Hepatocyte (in vitro differentiated cells): ENCODE measurements around the gene CHST11. TPM values are rescaled to one million over a fixed set of nuclear protein-coding genes. Genes with fewer than 3 reads are reported as not detected.

Experiments
- DNase-seq: peaks from one replicate; pipeline ENCODE4 v3.0.0-alpha.2; 2016; ENCODE audit warnings: low spot score
- H2AFZ ChIP-seq: fragments of 200-600 bp; sonication (generic); 2 replicates; pipeline ENCODE4 v1.6.0; 2016; ENCODE audit warnings: antibody characterized with exemption, mild to moderate bottlenecking
- H3K27ac ChIP-seq: fragments of 200-600 bp; sonication (generic); 2 replicates; pipeline ENCODE4 v1.5.1; 2016; ENCODE audit warnings: mild to moderate bottlenecking
- H3K27me3 ChIP-seq: fragments of 200-600 bp; sonication (generic); 2 replicates; pipeline ENCODE4 v1.6.1; 2016
- H3K36me3 ChIP-seq: fragments of 200-600 bp; sonication (generic); replicated peaks from 2 replicates; pipeline ENCODE4 v1.5.1; 2016; ENCODE audit warnings: low read depth; ENCODE audit not compliant: insufficient read depth
- H3K4me1 ChIP-seq: fragments of 200-600 bp; sonication (generic); 2 replicates; pipeline ENCODE4 v1.5.1; 2016; ENCODE audit warnings: mild to moderate bottlenecking, moderate library complexity; ENCODE audit not compliant: insufficient read depth
- H3K4me2 ChIP-seq: fragments of 200-600 bp; sonication (generic); 2 replicates; pipeline ENCODE4 v1.6.0; 2016
- H3K4me3 ChIP-seq: fragments of 200-600 bp; sonication (generic); 2 replicates; pipeline ENCODE4 v1.5.1; 2016; ENCODE audit warnings: mild to moderate bottlenecking
- H3K79me2 ChIP-seq: fragments of 200-600 bp; sonication (generic); 2 replicates; pipeline ENCODE4 v1.6.0; 2017; ENCODE audit warnings: mild to moderate bottlenecking
- H3K9me2 ChIP-seq: fragments of 200-600 bp; sonication (generic); replicated peaks from 2 replicates; pipeline ENCODE4 v1.6.0; 2017; ENCODE audit warnings: mild to moderate bottlenecking; ENCODE audit not compliant: insufficient read depth
- H3K9me3 ChIP-seq: fragments of 200-600 bp; sonication (generic); 2 replicates; pipeline ENCODE4 v1.5.1; 2016; ENCODE audit warnings: low read depth, mild to moderate bottlenecking
- H4K20me1 ChIP-seq: fragments of 200-600 bp; sonication (generic); 2 replicates; pipeline ENCODE4 v1.6.0; 2016; ENCODE audit warnings: mild to moderate bottlenecking; ENCODE audit not compliant: insufficient read depth, poor library complexity, severe bottlenecking
- CTCF ChIP-seq: fragments of 200-600 bp; sonication (generic); IDR thresholded peaks from 2 replicates; pipeline ENCODE4 v1.5.1; 2016; ENCODE audit warnings: antibody characterized with exemption, mild to moderate bottlenecking; ENCODE audit not compliant: poor library complexity
- EZH2 ChIP-seq: fragments of 200-600 bp; sonication (generic); IDR thresholded peaks from 2 replicates; pipeline ENCODE4 v1.6.1; 2016; ENCODE audit warnings: antibody characterized with exemption, mild to moderate bottlenecking, borderline replicate concordance
- EZH2phosphoT487 ChIP-seq: fragments of 200-600 bp; sonication (generic); IDR thresholded peaks from one replicate; pipeline ENCODE4 v1.6.1; 2018; ENCODE audit warnings: antibody characterized with exemption, mild to moderate bottlenecking, low read depth, moderate library complexity; ENCODE audit not compliant: unreplicated experiment, severe bottlenecking
- WGBS: methylation state at CpG from one replicate; pipeline ENCODE4 v1.1.6; 2016; ENCODE audit warnings: low lambda C conversion rate; ENCODE audit errors: missing lambda C conversion rate; 5-methylcytosine and 5-hydroxymethylcytosine counted together
- polyA plus RNA-seq: library from polyadenylated mRNA; unstranded; fragments of >200 nt; fragmentation: Nextera tagmentation; extraction: Ambion mirVana; gene quantifications from 2 replicates; pipeline ENCODE4 v1.2.1, GENCODE V29; 2016
- total RNA-seq: library from RNA; depleted of rRNA; stranded (reverse); fragments of >200 nt; gene quantifications from 2 replicates; pipeline ENCODE4 v1.2.3, GENCODE V29; 2014

Gene CHST11
- total and polyA plus RNA-seq, 2 experiments from 2014 or later, result 5.2 to 8.9 TPM

GRCh38 chr12:104604070-104604994 lies 147.6 kb downstream of the CHST11 start:
- Histone ChIP-seq H3K4me1 (peaks cover 15% of the 10 kb centered on the region), H3K4me2 (peak overlapping the region; percentile 38), H3K27ac (peak overlapping the region; percentile 78), H4K20me1 (no peaks in the 10 kb centered on the region), H3K79me2 (no peaks in the 10 kb centered on the region), H3K36me3 (no peaks in the 10 kb centered on the region), H3K4me3 (no peak overlapping the region), H3K27me3 (no peaks in the 10 kb centered on the region), H3K9me2 (no peaks in the 10 kb centered on the region), H2AFZ (no peak overlapping the region), H3K9me3 (no peaks in the 10 kb centered on the region)
- DNase-seq, result peak; percentile 83
- TF ChIP-seq EZH2phosphoT487 (no peak), CTCF (no peak), EZH2 (no peak)
- WGBS, result 53% methylated on average over 10 of the region's 10 CpGs

GRCh38 chr12:104604995-104605675 lies 148.4 kb downstream of the CHST11 start:
- Histone ChIP-seq H3K36me3 (no peaks in the 10 kb centered on the region), H3K4me1 (peaks cover 15% of the 10 kb centered on the region), H3K27ac (no peak overlapping the region), H3K27me3 (no peaks in the 10 kb centered on the region), H4K20me1 (no peaks in the 10 kb centered on the region), H3K4me3 (no peak overlapping the region), H3K9me2 (no peaks in the 10 kb centered on the region), H2AFZ (no peak overlapping the region), H3K9me3 (no peaks in the 10 kb centered on the region), H3K4me2 (peak overlapping the region; percentile 31), H3K79me2 (no peaks in the 10 kb centered on the region)
- DNase-seq, result no peak
- TF ChIP-seq CTCF, result no peak
- 78% methylated on average over 16 of the region's 16 CpGs for WGBS

GRCh38 chr12:104605685-104606084 lies 148.9 kb downstream of the CHST11 start:
- 70% methylated on average over 10 of the region's 10 CpGs for WGBS
- TF ChIP-seq CTCF (no peak), EZH2phosphoT487 (no peak), EZH2 (no peak)
- peaks cover 15% of the 10 kb centered on the region for H3K4me1 ChIP-seq
- no peak overlapping the region for H3K4me3 ChIP-seq
- H4K20me1 ChIP-seq, result no peaks in the 10 kb centered on the region
- H3K27me3 ChIP-seq, result no peaks in the 10 kb centered on the region
- H3K27ac ChIP-seq, result no peak overlapping the region
- H2AFZ ChIP-seq, result no peak overlapping the region
- DNase-seq, result no peak
- no peaks in the 10 kb centered on the region for H3K9me2 ChIP-seq
- no peaks in the 10 kb centered on the region for H3K36me3 ChIP-seq
- no peaks in the 10 kb centered on the region for H3K79me2 ChIP-seq
- no peaks in the 10 kb centered on the region for H3K9me3 ChIP-seq
- H3K4me2 ChIP-seq, result peak overlapping the region; percentile 31
